AG20443 (cell line): Measurements from ENCODE around the gene PAPSS2.
"Not testable (repeated sequence)": the region's sequence is repeated elsewhere in the genome, so short reads cannot be mapped to it uniquely, and the experiment has no call there.

ENCODE experiments used
- DNase-seq: peaks from one replicate; pipeline ENCODE4 v3.0.0; 2012; ENCODE audit warnings: low spot score, mixed read lengths

PAPSS2 gene

DNA sequence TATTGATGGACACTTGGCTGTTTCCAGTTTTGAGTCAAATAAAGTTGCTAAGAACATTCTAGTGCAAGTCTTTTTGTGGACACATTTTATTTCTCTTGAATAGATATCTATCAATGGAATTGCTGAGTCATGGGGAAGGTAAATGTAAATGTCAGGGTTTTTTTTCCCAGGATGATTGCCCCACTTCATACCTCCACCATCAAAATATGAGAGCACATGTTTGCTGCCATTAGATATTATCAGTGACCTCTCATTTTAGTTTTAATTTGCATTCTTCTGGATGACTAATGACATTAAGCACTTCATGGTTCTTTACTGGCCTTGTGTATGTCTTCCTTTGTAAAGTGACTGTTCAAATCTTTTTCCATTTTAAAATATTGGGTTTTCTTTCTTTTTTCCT, 45.7 kb downstream of the PAPSS2 start:
- DNase-seq, result peak; percentile 16

GRCh38 chr10:87706731-87707130, 47.1 kb downstream of the PAPSS2 start:
- DNase-seq, result peak; percentile 18

- no peak for DNase-seq
Observed at GRCh38 chr10:87707254-87707653, 47.6 kb downstream of the PAPSS2 start.

GRCh38 chr10:87712913-87713616, 53.4 kb downstream of the PAPSS2 start:
- no peak for DNase-seq

- DNase-seq, result no peak
Observed at GRCh38 chr10:87713707-87714106, 54.0 kb downstream of the PAPSS2 start.

GRCh38 chr10:87715552-87716347, 56.1 kb downstream of the PAPSS2 start:
- DNase-seq, result no peak

DNA sequence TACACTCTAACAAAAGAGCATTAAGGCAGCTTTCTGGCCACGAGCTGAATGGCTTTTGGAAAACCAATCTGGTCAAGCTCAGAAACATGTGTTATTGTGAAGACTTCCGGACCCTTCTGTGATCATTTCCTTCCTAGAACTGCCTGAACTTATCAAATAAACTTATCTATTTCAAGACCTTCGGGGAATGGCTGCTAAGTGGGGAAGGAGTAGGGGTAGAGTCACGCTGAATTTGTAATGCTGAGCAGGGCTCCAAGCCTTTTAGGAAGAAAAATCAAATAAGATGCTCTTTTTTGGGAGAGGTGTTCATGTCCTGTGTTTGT, 56.6 kb downstream of the PAPSS2 start:
- no peak for DNase-seq

DNA sequence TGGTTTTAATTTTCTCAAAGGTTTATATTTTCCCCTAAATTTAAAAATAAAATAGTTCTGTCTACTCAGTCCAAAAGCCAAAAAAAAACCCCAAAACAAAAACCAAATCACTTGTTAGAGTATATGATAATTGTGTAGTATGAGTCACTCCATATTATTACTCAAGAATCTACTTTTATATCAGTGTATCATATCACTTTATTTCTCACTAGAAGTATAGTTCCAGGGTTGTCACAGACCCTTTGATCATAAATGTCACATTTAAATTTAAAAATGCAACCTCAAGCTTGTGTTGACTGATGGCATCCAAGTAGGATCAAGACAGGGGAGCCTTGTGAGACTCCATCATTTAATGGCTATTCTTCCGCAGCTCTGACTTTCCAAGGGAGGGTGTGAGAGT, 61.0 kb downstream of the PAPSS2 start:
- no peak for DNase-seq

GRCh38 chr10:87721781-87722180, 62.1 kb downstream of the PAPSS2 start:
- no peak for DNase-seq

DNA sequence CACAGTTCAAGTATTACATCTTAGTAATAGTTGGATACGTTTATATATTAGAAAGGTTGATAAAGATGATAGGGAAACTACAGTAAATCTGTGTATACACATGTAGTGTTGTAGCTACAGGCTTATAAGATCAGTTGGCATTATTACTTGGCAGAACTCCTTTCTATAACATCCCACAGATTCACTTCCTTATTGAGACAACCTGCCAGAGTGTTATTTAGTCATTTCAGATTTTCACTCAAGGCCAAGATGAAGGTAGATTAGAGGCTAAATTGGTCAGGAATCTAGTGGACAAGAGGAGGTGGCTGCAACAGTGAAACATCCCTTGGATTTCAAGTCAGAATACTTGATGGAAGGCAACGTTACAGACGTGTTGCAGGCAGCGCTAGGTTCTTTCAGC, 63.0 kb downstream of the PAPSS2 start:
- DNase-seq, result no peak

GRCh38 chr10:87723500-87723899, 63.8 kb downstream of the PAPSS2 start:
- no peak for DNase-seq

DNA sequence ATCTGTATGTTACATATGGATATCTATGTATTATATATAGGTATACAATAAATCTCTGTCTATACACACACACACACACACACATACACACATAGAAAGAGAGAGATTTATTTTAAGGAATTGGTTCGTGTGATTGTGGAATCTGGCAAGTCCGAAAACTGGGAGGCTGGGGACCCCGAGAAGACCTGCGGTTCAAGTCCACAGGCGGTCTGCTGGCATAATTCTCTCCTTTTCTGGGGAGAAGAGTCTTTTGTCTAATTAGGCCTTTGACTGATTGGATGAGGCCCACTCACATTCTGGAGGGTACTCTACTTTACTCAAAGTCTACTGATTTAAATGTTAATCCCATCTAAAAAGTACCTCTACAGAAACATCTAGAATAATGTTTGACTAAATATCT, 65.1 kb downstream of the PAPSS2 start:
- no peak for DNase-seq

GRCh38 chr10:87729940-87730339, 70.3 kb downstream of the PAPSS2 start:
- DNase-seq, result no peak

DNA sequence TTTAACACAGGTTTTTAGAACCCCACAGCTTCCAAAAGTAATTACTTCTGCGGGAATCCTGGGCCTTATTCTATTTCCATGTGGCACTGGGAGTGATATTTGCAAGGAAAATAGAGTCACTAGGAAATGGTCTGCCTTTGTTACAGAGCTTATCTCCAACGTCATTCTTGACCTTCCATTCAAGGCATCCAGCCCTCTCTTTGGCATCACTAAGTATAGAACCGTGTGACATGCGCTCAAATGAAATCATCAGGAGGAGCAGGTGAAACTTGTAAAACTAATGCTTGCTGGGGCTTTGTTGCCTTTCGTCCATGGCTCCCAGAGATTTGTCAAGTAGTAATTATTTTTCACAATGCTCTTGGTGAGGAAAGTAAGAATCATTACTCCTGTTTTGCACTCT, 73.4 kb downstream of the PAPSS2 start:
- DNase-seq, result no peak

DNA sequence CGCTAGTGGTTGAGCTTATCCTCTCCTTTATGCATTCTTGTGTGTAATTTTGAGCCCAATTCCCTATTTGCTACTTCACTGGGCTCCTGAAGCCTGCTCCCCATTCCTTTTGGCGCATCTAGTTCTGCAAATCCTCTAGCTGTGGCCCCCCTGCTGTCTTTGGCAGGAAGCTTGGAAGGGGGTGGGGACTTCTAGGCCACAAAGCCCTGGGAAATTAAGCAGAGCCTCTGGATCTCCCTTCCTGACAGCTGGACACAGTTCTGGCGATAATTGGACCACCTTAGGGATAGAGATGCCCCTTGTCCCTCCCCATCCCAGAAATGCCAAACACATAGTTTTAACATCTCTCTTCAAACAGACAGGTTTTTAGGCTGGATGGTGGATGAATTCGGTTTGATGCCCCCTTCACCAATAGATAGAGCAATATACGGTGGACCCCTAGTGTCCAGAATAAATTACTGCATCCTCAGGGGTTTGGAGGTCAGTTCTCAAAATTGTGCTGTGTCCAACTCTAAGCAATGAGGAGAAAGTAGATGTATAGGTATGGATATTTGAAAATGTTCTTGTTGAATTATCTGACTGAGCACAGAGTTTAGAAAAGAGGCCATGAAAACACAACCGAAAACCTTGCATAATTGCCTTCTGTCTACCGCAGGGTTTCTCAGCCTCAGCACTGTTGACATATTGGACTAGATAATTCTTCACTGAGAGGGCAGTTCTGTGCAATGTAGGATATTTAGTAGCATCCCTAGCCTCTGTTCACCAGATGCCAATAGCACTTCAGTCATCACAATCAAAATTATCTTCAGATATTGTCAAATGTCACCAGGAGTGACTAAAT, 75.5 kb downstream of the PAPSS2 start:
- DNase-seq, result peak; percentile 67

- not testable (repeated sequence) for DNase-seq
Observed at GRCh38 chr10:87738253-87738652, 78.6 kb downstream of the PAPSS2 start.

DNA sequence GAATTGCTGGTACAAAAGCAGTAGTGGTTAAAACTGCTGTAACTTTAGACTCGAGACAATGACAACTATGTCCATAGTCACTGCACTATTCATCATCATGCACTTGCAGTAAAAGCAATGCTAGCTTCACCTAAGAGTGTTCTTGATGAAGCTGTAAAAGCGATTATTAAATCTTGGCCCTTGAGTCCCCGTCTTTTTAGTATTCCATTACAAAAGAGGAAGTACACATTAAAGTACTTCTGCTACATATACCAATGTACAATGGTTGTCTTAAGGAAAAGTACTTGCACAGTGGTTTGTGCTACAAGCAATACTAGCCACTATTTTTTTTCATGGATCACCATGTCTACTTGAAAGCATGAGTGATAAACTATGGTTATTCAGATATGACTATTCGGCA, 80.0 kb downstream of the PAPSS2 start:
- no peak for DNase-seq

DNA sequence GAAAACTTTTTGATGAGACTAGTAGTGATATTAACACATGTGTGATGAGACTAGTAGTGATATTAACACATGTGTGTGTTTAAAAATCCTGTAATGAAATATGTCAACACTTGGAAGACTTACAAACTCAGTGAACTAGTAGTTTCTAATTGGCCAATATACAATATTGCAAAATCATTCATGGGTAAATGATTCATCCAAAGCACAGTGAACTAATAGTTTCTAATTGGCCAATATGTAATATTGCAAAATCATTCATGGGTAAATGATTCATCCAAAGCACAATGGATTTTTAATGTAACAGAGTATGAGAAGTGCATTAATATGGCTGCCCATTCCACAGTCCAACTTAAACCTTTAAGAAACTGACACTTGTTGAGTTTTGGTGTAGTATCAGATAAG, 80.6 kb downstream of the PAPSS2 start:
- DNase-seq, result peak; percentile 58

- DNase-seq, result not testable (repeated sequence)
Observed at GRCh38 chr10:87742992-87743610, 83.4 kb downstream of the PAPSS2 start.

DNA sequence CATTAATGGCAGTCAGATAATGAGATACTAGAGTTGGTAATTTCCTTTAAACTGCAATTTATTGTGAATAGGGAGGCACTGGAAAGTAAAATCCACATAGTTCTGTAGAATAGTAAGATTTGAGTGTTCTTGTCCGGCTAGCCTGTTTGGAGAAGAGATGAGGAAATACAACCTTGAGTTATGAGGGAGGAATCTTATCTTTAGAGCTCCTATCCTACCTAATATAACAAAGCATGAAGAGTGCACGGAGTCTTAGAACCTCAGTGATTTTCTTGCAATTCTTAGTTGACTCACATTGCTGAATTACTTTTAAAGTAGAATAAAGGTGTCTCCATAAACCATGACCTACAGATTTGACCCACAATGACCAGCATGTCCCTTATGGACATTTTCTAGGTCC, 84.9 kb downstream of the PAPSS2 start:
- DNase-seq, result no peak

DNA sequence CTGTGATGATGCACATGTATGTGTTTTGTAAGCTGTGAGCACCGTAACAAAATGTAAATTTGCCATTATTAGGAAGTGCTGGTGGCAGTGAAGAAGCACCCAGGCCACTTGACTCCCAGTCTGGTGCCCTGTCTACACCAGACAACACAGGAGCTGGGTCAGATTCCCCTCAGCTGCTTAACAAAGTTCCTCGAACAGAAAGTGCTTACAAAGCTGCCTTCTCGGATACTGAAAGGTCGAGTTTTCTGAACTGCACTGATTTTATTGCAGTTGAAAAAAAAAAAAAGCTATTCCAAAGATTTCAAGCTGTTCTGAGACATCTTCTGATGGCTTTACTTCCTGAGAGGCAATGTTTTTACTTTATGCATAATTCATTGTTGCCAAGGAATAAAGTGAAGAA, 87.2 kb downstream of the PAPSS2 start:
- DNase-seq, result no peak

GRCh38 chr10:87748244-87748643, 88.6 kb downstream of the PAPSS2 start:
- DNase-seq, result not testable (repeated sequence)
